ENCODE results near the gene CENPS.

DNA sequence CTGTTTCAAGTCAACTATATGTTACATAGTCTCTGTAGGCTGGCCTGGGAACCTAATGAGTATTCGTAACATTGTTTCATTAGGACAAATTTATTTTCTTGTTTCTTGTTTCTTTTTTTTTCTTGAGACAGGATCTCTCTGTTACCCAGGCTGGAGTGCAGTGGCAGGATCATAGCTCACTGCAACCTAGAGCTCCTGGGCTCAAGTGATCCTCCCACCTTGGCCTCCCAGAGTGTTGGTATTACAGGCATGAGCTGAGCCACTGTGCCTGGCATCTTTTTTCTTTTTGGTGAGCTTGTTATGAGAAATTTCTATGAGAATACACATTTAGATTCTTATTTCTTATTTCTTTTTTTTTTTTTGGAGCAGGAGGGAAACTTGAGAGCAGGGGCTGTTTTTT, 6.8 kb downstream of the CENPS start:
- TF ChIP-seq, protein P1, sequence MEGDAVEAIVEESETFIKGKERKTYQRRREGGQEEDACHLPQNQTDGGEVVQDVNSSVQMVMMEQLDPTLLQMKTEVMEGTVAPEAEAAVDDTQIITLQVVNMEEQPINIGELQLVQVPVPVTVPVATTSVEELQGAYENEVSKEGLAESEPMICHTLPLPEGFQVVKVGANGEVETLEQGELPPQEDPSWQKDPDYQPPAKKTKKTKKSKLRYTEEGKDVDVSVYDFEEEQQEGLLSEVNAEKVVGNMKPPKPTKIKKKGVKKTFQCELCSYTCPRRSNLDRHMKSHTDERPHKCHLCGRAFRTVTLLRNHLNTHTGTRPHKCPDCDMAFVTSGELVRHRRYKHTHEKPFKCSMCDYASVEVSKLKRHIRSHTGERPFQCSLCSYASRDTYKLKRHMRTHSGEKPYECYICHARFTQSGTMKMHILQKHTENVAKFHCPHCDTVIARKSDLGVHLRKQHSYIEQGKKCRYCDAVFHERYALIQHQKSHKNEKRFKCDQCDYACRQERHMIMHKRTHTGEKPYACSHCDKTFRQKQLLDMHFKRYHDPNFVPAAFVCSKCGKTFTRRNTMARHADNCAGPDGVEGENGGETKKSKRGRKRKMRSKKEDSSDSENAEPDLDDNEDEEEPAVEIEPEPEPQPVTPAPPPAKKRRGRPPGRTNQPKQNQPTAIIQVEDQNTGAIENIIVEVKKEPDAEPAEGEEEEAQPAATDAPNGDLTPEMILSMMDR (IDR thresholded peaks at IDR 0.05): no peak
- TF ChIP-seq EZH2 (IDR thresholded peaks at IDR 0.05) (no peak), EZH2phosphoT487 (IDR thresholded peaks at IDR 0.05) (no peak)

All from neural progenitor cell (in vitro differentiated cells).